Measurements from ENCODE around the gene EPG5.

GRCh38 chr18:45935591-45936335 is 31.4 kb downstream of the EPG5 start:
- TF ChIP-seq PRDM15 (CRISPR knock-in tag; IDR thresholded peaks at IDR 0.05) (no peak), ESRRA (IDR thresholded peaks at IDR 0.05; ENCODE audit: low read length) (no peak), CTCF (IDR thresholded peaks at IDR 0.05 in 2 of 3, conservative IDR thresholded peaks at IDR 0.05 in 1 of 3; ENCODE audit: control insufficient read depth in 2 of 3, extremely low read depth in 1 of 3, insufficient read depth in 1 of 3, low read depth in 3 of 3, low read length in 3 of 3) (no peak), JUND (IDR thresholded peaks at IDR 0.05; ENCODE audit: low read depth, low read length) (no peak), DPF2 (IDR thresholded peaks at IDR 0.05) (no peak), RCOR1 (conservative IDR thresholded peaks at IDR 0.05; ENCODE audit: low read depth, low read length) (no peak), BCL11A (IDR thresholded peaks at IDR 0.05; ENCODE audit: low read depth, low read length) (no peak)
